ENCODE measurements around the gene ABHD11.
"Not testable (repeated sequence)": the region's sequence is repeated elsewhere in the genome, so short reads cannot be mapped to it uniquely, and the experiment has no call there.

The ABHD11 gene

DNA sequence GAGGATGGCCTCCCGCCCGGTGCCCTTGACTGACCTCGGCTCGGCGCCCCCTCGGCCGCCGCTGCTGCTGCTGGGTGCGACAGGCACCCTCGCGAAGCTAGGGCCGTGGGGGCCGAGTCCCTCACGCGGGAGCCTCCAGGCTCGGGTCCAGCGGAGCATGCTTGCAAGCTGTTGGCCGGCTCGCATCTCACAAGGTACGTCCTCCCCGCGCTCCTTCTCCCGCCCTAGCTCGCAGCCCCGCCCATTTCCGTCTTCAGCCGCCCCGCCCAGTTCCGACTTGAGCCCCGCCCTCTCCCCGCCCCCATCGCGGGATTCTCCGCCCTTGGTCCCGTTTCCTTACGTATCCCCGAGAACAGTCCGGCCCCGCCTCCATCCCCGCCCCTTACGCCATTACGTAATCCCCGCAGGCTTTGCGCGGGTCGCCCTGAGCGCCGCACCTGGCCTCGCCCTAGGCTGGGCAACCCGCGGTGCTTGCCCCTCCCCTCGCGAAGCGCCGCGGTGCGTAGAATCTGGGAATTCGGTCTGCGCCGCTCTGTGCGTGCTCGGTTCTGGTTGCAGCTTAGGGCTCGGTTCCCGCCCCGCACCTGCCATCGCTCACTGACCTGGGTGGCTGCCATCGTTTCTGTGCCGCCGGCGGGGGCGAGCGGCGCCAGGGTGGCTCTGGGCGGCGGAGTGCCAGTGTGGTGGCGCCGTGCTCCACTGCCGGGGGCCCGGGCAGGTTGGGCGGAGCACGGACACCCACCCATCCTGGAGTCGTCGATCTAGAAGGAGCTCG is at the start of gene ABHD11:
Gene ABHD11, minus strand, starts transcription at position 191 of the 775 bp plus-strand sequence. Its CDS starts 32 bp downstream, at position 159.
- DNase-seq: peak; percentile 56 to 100 (median 96)

DNA sequence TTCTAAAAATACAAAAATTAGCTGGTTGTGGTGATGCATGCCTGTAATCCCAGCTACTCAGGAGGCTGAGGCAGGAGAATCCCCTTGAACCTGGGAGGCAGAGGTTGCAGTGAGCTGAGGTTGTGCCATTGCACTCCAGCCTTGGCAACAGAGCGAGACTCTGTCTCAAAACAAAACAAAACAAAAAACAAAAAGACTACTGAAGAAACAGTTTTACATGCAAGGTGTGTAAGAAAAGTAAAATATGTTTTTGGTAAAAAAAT is 49.1 kb upstream of the ABHD11 start:
- DNase-seq: not testable (repeated sequence)

DNA sequence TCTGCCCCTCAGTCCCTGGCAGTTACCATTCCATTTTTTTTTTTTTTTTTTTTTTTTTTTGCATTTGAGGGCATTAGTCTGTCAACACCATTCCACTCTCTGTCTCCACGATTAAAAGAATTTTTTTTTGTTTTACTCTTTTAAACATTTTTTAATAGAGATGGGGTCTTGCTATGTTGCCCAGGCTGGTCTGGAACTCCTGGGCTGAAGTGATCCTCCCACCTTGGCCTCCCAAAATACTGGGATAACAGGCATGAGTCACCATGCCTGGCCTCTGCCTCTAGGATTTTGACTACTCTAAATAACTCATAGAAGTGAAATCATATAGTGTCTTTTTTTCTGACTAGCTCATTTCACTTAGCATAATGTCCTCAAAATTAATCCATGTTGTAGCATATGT is 48.0 kb upstream of the ABHD11 start:
- DNase-seq: no peak

DNA sequence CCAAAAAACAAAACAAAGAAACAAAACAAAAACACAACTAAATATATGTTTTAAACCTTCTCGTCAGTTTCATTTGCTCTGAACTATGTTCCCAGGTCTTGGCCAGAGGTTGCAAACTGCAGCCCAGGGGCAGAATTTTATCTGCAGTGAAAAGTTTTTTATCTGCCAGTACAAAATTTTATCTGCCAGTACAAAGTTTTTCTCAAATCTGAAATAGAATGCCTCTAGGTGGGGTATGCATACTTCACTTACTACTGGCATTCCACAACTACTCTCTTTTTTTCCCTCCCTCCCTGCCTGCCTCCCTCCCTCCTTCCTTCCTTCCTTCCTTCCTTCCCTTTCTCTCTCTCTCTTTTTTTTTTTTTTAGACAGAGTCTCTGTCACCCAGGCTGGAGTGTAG is 40.9 kb upstream of the ABHD11 start:
- DNase-seq: no peak

DNA sequence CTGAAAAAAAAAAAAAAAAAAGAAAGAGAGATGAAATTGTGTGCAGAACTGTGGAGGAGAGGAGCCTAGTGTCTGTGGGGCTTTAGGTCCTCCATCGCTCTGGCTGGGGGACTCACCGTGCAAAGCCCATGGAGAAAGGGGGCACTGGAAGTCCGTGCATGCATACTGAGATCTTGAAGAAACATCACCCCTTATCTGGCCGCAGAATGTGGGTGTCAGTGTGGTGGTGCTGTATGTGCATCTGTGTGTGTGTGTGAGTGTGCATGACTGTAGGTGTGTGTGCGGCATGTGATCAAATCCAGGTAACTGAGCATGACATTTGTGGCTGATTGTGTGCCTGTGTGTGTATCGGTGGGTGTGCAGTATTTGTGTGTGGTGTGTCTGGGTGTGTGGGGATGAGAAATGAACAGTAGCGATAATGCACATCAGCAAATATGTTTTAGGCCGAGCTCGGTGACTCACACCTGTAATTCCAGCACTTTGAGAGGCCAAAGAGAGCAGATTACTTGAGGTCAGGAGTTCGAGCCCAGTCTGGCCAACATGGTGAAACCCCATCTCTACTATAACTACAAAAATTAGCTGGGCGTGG is 40.3 kb upstream of the ABHD11 start:
- no peak for DNase-seq

DNA sequence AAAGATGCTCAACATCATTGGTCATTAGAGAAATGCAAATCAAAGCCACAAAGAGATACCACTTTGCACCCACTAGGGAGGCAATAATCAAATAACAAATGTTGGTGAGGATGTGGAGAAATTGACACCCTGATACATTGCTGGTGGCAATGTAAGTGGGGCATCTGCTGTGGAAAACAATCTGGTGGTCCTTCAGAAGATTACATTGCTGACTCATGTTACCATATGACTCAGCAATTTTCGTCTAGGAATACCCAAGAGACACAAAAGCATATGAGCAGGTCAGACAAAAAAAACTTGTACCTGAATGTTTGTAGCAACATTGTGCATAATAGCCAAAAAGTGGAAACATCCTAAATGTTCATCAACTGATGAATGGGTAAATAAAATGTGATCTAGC is 36.3 kb upstream of the ABHD11 start:
- DNase-seq: no peak

DNA sequence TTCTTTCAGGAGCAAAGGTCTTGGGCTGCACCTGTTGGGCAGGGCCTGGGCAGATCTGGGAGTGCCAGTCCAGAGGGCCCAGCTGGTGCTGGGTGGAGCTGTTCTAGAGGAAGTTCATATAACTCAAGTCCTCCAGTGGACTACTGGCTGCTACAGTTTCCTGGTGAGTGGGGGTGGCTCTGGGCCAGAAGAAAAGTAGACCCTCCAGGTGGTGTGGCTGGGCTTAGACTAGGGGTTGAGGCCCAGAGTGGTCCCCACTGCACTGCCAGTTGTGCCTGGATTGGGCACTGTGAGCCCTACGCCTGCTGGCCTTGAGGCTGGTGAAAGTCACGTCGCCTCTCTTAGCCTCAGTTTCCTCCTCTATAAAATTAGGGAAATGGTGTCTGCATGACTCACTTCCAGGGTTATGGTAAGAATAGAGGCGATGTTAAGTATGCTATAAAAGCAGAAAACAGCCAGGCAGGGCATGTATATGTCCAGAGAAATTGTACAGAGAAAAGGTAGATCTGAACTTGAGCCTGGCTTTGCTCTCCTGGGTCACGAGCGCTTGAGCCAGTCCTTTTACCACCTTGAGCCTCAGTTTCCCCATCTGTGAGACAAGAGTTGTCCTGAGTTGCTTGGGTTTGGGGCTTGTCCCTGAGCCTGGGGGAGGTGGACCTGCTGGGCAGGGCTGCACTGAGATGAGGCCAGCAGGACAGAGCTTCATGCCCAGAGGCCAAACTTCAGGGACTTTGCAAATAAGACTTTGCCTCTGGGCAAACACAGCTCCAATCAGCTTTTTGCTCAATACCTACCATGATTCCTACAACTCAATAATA is 35.3 kb upstream of the ABHD11 start:
- DNase-seq: no peak

GRCh38 chr7:73770860-73771670 is 32.5 kb upstream of the ABHD11 start:
- no peak for DNase-seq

DNA sequence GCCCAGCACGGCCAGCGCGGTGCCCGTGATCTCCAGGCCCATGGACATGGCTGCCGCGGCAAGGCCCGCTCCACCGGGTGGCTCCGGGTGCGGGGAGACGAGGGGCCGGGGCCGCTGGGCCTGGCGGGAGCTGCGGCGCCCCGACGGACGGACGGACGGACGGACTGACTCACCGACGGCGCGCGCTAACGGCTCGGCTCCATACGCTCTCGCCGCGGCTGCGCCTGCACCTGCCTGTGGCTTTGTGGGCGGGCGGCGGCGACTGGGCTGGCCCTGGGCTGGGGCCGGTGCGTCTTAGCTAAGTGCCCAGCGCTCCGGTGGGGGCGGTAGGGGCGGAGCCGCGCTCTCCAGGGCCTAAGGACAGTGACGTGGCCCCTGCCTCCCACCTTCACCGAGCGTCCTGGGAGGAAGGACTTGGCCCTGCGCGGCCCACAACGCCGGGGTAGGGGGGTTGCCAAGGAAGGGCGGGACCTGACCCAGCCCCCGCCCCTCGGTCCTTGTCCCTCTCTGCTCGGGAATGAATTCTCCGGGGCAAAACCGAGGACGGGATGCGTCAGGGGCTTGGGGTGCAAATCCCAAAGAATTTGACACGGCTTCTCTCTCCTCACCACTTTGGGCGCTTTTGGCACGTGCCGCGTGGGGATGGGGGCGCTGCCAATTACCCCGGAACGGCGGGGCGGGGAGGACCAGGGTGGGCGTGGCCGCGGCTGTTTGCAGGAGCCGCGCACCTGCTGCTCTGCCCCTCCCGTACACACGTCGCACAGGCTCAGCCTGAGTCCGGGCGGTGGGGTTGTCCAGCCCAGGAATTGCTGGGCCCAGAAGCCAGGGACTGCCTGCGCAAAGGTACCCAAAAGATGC is 31.6 kb upstream of the ABHD11 start, which contains the start of gene CLDN3:
Gene CLDN3, minus strand, starts transcription at position 269 of the 858 bp plus-strand sequence. Its CDS starts 221 bp downstream, at position 48.
- DNase-seq: peak in 4 of 51 donors; percentile 3 to 34 (median 4)

- no peak for DNase-seq
Measured at GRCh38 chr7:73769481-73770001, 30.9 kb upstream of the ABHD11 start.

DNA sequence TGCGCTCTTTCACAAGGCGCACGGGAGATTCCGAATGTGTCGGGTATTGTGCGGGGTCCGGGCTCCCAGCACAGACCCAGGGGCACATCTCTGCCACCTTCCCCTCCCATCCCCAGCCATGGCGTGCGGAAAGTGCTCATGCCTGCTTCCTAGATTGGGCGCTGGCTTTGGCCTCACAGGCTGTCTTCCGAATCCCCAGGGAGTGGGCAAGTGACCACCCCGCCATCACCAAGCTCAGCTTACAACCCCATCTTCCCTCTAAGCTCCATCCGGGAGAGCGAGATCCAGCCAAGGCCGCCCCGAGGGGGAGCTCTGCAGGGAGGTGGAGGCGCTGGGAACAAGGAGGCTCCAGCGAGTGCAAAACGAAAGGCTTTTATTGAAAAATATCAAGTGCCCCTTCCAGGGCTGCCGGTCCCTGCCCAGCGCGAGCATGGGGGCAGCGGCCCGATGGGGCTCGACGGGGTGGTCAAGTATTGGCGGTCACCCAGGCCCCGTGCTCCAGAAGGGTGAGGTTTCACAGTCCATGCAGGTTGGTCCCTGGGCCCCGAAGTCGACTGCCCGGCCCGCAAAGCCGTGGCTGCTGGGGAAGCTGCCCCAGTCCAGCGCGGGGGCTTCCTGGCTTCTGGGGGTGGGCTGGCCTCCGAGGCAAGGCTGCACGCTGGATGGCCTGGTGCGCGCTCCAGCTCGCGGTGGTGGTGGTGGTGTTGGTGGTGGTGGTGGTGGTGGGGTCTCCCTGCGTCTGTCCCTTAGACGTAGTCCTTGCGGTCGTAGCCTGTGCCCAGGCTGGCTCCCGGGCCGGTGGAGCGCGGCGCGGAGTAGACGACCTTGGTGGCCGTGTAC is 30.3 kb upstream of the ABHD11 start:
- DNase-seq: no peak

DNA sequence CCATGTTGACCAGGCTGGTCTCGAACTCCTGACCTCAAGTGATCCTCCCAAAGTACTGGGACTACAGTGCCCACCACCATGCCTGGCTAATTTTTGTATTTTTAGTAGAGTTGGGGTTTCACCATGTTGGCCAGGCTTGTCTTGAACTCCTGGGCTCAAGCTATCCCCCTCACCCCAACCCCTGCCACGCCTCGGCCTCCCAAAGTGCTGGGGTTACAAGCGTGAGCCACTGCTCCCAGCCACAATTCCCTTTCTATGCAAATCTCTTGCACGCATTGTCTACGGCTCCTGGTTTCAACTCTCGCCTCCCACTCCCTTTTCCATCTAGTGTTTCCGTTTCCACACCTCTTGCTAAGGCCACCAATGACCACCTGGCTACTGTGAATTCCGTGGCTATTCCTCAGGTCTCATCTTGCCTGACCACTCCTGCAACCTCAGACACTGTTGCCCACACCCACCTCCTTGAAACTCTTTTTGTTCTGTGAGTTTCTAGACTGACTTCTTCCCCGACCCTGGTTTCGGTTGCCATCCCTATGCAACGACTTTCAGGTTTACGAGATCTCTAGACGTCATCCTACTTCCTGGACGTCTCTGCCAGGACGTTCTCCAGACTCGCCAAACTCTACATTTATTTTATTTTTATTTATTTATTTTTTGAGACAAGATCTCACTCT is 28.1 kb upstream of the ABHD11 start:
- DNase-seq: no peak

DNA sequence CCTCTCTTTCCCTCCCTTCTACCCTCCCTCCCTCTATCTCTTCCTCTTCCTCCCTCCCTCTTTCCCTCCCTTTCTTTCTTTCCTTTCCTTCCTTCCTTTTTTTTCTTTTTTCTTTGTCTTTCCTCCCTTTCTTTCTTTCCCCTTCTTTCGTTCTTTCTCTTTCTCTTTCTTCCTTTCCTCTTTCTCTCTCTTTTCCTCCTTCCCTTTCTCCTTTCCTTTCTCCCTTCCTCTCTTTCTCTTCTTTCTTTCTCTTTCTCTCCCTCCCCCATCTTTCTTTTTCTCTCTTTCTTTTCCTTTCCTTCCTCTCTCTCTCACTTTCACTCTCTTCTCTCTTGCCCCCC is 24.0 kb upstream of the ABHD11 start:
- no peak for DNase-seq

DNA sequence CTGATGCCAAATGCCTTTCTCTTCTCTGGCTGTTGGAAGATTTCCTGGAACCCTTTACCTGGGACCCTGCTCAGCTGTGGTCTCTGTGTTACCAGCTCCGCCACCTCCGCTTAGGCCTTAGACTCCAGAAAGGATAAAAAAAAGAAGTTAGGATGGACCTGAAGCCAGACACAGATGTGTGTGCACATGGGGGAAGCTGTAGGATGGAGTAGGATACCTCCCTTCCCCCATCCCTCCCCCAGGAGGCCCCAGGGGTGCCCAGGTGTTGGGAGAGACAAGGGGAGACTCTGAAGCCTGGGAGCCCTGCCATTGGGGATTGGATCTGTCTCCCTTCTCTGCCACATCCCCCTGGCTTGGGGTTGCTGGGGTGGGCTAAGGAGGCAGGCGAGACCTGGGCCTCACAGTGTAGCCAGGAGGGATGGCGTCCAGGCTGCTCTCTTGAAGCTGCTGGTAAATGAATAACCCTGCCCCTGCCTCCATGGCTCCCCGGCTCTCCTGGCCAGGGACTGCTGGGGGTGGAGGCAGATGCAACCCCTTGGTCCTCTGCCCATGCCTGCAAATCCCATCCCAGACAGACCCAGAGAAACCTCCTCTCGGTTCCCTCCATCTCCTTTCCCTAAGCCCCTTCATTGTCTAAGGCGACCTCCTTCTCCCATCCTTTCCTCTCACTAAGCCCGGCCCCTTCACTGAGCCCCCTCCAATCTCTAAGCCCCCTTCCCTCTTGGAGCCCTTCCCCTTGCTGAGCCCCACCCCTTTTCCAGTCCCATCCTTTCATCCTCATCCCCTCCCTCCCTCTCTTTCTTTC is 23.5 kb upstream of the ABHD11 start:
- no peak for DNase-seq

DNA sequence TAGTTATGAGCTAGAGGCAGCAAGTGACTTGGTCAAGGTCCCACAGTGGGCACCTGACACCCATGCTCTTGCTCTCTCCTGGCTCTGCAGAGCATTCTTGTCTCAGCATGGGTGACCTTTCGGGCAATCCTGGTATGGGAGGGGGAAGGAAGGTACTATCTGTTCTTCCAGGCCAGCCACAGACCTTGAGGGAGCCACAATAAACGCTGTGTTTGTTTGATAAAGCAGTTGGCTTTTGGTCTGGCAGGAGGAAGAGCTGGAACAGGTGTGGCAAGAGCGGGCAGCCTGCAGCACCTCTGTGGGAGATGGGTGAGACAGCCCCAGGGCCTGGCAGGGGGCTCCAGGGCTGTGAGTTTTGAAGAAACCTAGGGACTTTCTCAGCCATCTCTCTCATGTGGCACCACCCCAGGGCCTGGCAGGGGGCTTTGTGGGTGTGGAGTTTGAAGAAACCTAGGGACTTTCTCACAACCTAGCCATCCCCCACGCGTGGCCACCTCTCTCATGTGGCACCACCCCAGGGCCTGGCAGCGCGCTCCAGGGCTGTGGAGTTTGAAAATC is 20.1 kb upstream of the ABHD11 start:
- no peak for DNase-seq

DNA sequence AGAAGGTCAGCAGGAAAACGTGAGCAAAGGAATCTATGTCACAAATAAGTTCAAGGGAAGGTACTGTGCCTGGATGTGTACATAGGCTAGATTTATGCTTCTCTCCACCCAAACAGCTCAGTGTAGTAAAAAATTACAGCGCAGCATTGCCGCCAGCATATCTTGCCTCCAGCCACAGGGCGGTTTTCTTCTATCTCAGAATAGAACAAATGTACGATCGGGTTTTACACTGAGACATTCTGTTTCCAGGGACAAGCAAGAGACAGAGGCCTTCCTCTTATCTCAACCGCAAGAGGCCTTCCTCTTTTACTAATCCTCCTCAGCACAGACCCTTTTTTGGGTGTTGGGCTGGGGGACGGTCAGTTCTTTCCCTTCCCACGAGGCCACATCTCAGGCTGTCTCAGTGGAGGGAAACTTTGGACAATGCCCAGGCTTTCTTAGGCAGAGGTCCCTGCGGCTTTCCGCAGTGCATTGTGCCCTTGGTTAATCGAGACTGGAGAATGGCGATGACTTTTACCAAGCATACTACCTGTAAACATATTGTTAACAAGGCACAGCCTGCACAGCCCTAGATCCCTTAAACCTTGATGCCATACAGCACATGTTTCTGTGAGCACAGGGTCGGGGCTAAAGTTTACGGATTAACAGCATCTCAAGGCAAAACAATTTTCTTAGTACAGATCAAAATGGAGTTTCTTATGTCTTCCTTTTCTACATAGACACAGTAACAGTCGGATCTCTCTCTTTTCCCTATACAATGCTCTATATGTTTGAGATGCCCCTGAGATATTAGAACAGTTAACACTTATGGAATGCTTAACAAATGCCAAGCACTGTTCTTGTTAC is 11.6 kb upstream of the ABHD11 start:
- DNase-seq: peak in 3 of 51 donors; percentile 13 to 28 (median 16)

GRCh38 chr7:73746378-73746777 is 7.8 kb upstream of the ABHD11 start:
- peak in 1 of 51 donors; percentile 12 for DNase-seq

Data from hypothalamus (tissue), 51 donors.